ENCODE results near the gene EXOC6B.
"Not testable (repeated sequence)": the region's sequence is repeated elsewhere in the genome, so short reads cannot be mapped to it uniquely, and the experiment has no call there.

The EXOC6B gene

DNA sequence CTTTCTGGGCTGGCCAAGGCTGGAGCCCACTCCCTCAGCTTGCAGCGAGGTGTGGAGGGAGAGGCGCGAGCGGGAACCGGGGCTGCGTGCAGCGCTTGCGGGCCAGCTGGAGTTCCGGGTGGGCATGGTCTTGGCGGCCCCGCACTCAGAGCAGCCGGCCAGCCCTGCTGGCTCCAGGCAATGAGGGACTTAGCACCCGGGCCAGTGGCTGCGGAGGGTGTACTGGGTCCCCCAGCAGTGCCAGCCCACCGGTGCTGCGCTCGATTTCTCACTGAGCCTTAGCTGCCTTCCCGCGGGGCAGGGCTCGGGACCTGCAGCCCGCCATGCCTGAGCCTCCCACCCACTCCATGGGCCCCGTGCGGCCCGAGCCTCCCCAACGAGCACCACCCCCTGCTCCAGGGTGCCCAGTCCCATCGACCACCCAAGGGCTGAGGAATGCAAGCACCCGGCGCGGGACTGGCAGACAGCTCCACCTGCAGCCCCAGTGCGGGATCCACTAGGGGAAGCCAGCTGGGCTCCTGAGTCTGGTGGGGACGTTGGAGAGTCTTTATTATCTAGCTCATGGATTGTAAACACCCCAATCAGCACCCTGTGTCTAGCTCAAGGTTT, 404.0 kb downstream of the EXOC6B start:
- not testable (repeated sequence) for DNase-seq

DNA sequence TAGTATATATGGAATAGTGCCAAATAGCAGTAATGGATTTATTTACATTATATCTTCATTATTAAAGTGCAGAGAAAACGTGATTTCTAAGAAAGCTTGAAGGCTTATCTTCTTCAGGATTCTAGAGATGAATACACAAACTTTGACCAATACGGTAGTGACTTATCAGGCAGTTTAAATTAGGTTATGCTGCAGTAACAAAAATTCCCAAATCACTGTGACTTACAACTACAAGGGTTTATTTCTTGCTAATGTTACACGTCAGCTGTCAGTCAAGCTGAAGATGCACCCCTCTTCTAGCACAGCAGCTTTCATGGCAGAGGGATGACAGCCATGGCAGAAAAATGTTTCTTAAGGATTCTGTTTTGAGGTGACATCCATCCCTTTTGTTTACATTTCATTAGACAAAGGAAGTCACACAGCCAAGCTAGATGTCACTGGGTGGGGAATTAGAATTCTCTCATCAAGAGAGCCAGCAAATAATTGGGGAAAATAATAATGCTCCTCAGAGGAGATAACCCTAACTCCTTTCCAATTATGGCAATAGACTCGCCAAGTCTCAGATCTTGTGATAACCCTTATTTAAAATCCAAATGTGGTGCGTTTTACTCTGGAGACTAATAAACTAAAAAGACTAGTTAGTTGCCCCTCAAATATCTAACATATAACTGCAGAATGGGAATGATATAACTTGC, 409.9 kb downstream of the EXOC6B start:
- DNase-seq, result no peak

DNA sequence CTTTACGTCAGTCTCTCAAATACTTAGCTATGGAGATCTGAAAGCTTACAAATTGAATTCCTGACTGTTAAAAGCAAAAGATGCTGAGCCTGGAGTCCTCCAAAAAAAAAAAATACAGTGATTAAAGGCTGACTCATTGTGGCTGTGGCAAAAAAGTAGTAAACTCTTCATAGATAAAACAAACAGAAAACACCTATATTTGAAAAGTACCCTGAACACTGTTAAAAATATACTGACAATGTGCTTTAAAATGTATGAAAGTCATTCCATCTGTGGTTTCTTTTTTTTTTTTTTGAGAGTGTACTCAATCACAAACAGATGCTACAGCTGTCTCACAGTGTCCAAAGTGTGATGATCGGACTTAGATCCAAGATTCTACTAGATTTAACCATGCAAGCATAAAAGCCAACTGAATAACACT, 410.6 kb downstream of the EXOC6B start:
- no peak for DNase-seq

DNA sequence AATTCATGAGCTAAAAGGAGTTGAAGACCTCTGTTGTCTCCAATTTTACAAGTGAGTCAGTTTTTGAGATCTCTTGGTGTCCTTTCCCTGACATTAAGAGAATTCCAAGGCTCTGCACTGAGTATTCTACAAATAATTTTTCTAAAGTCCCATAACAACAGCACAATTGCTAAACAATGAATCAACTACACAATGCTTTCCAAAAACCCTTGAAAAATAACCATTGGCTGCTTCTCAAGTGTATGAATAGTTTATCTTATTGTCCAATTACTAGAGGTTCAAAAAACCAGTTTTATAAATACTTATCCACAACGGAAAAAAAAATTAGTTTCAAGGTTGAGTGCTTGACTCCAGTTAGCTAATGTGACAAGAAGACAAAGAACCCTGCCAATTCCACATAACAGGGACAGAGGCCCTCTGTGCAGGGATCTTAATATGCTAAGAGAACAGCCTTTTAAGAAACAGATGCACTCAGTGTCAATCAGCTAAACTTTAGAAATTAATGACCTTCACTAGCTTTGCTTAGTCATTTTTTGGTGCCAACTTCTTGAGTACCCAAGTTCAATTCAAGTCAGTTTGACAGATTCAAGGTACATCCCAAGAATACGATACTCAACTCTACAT, 411.6 kb downstream of the EXOC6B start:
- no peak for DNase-seq

DNA sequence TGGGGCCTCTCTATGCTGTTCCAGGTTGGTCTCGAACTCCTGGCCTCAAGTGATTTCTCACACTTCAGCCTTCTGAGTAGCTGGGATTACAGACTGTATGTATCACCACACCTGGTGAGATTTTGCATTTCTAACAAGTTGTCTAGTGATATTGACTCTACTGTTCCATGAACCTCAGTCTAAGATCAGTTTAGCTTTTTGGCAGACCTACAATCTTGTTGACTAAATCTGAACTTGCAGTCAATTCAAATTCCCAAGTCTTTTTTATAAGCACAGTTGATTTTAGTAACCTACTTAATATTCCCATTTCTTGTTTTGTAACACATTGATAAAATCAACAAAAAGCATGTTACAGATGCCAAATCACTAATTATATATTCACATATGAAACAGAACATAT, 412.1 kb downstream of the EXOC6B start:
- DNase-seq, result no peak

DNA sequence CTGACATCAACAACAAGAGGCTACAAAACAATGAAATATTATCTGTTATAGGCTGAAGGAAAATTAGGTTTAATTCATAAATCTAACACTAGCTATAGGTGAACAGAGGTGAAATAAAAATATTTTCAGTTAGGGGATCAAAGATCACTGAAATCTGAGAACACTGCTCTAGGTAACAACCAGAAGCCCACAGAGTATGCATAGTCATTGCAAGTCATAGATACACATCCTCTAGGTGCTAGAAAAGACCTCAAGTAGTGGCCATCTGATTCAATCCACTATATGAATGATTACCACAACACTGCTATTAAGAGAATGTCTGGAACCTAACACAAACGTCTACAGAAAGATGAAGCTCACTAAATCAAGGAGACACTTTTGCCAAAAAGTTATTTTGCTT, 413.6 kb downstream of the EXOC6B start:
- no peak for DNase-seq

DNA sequence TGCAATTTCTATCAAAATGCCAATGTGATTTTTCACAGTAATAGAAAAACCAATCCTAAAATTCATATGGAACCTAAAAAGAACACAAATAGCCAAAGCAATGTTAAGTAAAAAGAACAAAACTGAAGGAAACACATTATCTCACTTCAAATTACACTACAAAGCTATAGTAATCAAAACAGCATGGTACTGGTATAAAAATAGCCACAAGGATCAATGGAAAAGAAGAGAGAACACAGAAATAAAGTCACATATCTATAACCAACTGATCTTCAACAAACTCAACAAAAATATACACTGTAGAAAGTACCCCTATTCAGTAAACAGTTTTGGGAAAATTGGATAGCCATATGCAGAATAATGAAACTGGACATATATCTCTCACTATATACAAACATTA, 426.0 kb downstream of the EXOC6B start:
- DNase-seq, result no peak

DNA sequence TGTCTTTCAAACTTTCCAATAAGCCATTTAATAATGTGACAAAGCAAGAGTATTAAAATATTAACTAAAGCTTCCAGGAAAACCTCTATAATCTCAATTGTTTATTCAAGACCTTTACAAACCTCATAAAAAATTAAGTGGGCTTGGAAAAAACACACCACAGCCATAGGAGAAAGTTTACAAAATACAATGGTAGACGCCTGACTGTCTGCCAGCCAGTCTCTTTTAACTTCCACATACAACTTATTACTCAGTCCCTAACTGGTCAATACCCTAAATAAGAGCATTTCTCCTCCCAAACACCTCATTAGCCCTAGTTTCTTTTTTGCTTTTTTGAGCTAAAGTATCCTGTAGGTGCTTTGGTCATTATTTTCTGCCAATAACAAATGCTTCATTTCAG, 430.7 kb downstream of the EXOC6B start:
- DNase-seq, result no peak

DNA sequence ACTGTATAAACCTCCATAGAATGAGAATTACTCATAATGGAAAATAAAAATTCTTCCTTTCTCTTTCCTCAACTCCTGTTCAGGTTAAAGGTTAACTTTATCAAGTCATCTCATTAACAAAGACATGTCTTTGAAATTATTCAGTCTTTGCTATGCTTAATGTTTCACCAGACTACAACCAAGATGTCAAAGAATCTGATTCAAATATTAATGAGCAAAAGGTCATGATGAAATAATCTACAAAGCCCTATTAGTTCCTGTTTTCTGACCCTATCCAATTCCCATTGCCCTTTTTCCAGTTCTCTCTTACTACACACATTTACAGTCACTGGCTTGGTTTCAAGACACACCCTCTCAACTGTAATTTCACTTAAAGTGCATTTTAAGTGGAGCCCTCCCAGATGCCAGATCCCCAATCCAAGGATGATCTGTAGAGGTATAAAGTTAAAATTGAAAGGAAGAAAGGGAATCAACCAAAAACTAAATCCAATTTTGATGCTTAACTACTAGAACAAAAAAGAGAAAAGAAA, 431.2 kb downstream of the EXOC6B start:
- no peak for DNase-seq

DNA sequence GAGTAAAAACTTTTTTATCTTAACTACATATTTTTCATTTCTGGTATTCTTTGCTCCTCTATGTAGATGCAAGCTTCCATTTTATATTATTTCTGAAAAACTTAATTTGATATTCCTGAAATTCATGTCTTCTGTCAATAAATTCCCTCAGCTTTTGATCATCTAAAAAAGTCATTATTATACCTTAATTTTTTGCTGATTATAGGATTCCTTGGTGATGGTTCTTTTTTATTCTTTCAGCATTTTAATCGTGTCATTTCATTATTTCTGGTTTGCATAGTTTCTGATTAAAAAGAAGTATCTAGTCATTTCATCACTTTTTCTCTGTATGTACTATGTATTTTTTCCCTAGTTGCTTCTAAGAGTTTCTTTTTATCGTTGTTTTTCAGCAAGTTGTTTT, 436.4 kb downstream of the EXOC6B start:
- DNase-seq, result no peak

DNA sequence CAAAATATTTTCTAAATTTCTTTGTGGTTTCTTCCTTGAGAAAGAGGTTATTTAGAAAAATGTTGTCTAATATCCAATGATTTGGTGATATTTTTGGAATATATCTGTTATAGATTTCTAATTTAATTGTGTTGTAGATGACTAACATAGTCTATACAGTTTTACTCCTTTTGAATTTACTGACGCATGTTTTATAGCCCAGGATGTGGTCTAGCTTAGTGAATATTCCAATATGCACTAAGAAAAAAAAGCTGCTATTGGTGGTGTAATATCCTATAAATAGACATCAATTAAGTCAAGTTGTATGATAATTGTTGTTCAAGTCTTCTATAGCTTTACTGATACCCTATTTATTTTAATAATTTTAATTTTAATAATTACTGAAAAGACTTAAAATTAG, 437.6 kb downstream of the EXOC6B start:
- DNase-seq, result no peak

DNA sequence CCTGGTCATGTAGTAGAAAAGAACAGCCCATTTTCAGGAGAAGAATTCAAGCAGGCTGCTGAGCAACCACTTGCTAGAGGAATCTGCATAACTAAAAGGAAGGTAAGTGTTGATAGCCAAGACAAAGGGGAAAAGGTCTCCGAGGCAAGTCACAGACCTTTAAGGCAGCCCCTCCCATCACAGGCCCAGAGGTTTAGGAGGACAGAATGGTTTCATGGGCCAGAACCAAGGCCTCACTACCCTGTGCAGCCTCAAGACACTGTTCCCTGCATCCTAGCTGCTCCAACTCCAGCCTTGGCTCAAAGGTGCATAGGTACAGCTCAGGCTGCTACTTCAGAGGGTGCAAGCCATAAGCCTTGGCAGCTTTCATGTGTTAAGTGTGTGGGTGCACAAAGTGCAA, 439.5 kb downstream of the EXOC6B start:
- no peak for DNase-seq

DNA sequence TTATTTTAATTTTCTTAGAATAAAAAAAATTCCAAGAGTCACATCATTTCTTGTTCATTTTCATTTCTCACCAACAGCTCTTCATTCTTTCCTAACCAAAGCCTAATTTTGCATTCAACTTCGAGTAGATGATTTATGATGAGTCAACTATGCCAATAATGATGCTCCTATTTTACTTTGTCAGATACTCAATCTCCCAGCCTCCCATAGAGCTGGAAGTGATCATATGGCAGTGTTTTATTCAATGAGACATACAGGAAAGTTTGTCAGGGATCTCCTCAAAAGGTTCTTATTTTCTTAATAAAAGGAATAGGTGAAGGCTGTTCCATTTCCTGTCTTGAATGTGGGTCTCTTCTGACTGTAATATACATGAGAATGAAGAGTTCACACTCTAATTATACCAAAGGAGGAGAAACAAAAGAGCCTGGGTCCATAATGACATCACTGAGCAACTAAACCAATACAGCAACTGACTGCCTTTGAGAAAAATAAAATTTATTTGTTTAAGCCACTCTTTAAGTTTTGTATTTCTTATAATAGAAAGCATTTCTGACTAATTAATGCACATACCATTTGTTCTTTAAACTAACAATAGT, 447.0 kb downstream of the EXOC6B start:
- DNase-seq, result no peak

DNA sequence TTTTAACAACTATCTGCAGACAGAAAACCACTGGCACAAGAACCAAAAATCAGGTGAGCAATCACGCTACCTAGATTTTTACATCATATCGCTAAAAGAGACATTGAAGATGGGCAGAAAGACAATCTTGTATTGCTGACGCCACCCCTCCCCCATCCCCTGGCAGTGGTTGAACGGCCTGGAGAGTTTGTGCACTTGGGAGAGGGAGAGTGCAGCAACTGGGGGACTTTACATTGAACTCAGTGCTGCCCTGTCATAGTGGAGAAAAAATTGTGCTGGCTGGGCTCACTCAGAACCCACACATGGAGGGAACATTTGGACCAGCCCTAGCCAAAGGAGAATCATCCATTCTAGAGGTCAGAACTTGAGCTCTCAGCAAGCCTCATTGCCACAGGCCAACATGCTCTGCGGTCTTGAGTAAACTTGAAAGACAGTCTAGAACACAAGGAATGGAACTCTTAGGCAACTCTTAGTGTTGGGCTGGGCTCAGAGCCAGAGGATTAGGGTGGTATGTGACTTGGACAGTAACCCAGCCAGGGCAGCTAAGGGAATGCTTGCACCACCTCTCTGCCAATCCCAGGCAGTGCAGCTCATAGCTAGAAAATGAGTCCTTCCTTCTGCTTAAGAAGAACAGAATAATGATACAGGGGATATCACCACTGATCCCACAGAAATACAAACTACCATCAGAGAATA, 458.2 kb downstream of the EXOC6B start:
- no peak for DNase-seq

DNA sequence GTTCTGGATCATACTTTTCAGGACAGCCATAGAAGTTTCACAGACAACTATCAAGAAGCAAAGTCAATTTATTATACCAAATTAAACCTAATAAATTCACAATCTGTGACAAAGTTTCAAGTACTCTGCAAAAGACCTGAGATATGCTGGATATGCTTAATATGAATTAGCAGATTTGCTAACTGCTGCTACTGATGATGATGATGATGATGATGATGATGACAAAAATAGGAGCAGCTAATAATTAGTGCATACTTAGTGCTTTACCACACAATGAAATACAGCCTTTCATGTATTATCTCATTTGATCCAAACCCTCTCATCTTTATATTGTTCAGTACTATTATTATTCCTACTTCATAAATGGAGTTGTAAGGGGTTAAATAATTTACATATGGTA, 462.4 kb downstream of the EXOC6B start:
- DNase-seq, result no peak

DNA sequence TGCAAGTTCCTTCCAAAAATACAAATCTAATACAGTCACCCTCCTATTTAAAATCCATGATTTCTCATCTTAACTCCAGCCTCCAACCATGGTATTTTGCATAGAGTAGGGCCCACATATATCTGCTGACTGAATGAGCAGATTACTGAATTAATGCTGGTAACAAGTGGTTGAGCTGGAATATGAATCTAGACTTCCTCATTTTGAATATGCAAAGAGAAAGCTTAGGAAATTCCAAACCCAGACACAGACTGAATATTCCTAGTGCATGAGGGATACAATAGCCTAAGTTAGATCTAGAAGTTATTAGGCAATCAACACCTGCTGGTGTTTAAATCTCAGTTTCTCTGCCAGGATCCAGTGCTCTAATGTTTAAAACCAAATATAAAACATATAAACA, 463.1 kb downstream of the EXOC6B start:
- no peak for DNase-seq

DNA sequence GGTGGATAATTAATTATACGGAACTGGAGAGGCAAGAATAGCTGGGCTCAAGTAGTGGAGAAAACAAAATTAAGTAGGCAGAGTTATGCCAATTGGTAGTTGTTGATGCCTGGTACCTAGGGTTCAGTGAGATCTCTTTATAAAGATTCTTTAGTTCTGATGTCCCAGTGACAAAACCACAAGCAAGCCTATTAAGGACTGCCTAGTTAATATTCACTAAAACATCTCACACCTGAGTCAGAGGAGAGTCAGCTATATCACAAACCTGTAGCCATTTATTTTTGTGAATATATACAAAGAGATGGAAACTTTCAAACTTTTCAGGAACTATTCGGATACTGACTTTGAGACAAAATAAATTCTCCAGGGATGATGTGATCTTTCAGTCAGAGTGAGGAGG, 464.3 kb downstream of the EXOC6B start:
- DNase-seq, result no peak

DNA sequence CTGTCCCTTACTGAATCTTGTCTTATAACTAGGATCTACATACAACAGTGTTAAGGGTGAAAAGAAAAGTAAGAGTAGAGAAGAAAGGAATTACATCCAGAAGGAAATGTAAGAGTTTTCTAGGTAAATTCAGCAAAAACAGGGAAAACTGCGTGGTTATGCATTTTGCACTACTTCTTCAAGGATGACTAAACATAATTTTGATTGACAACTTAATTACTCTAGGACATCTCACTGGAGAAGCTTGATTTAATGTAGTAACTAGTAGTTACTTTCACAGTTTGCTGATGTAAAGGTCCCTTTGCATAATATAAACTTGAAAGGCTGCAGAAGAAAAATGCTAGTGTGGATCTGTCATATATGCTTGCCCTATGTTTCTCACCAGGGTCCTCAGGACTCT, 464.8 kb downstream of the EXOC6B start:
- no peak for DNase-seq

DNA sequence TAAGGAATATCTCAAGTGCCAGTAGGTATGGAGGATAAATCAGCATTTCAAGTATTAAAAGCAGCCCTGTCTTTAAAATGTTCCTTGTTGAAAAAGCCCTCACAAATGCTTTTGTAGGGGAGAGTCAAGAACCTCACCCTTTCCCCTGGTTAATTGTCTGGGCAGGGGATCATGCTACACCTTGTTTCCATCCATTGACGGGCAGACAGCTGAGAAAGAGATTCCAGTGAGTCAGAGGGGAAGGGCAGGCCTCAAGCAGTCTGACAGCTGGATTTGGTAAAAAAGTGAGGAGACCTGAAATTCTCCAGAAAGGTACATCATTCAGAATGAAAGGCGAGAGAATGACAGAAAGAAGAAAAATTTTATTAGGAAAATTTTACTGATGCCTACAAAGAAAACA, 475.0 kb downstream of the EXOC6B start:
- DNase-seq, result no peak

DNA sequence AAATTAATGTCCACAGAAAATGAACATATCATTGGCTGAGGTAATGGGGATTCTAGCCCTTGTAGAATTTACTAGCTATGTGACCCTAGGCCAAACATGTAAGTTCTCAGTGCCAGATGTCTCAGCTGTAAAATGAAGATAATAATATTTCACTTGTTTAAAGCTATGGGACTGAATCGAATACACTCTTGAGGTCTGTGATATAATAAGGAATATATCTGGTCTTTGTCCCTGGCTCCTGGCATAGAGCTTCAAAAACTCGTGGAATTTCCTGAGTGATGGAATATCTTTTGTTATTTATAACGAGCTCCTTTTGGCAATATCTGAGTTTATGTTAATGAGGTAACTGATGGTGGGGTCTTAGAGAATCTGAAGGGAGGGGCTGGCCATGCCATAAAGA, 476.8 kb downstream of the EXOC6B start:
- no peak for DNase-seq

DNA sequence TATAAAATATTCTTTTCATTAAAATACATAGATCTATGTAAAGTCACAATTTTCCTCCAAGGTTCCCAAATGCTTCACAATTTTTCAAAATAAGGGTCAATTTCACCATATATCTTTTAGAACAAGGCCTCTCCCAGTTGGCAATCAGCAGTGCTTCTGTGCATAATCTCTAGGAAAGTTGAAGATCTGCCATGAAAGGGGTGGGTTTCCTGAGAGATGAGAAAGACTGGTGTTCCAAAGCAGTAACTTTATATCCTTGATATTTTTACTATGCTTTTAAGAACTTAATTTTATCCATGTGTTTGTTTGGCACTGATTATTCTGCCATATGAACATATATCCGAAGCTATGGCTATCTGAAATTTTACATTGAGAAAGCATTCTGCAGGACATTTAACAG, 478.8 kb downstream of the EXOC6B start:
- DNase-seq, result no peak

DNA sequence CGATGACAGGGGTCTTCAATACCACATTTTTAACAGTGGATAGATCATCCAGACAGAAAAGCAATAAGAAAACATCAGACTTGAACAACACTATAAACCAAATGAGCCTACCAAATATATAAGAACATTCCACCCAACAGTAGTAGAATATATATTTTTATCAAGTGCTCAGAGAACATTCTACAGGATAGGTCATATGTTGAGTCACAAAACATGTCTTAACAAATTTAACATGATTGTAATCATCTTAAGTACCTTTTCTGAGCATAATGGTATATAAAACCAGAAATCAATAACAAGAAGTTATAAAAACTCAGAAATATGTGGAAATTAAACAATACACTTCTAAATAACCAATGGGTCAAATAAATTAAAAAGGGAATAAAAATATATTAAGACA, 484.2 kb downstream of the EXOC6B start:
- DNase-seq, result no peak

DNA sequence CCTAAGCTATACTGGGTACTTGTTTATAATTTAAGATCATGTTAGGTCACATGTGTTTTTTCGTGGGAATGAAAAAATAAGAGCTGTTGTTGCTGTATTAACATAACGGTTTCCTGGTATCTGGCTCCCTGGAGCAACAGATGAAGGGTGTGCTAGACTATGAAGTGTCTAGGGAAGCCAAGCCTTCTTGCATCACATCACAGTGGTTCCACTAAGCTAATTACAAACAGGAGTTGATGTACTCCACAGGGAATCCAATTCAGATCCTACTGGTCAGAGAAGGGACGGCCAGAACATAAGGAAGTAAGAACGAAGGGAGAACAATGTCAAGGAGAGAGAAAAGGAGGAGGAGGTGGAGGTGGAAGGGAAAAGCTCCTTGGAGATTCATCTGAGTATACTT, 485.2 kb downstream of the EXOC6B start:
- no peak for DNase-seq

All from COR-L47 (cell line).